HG03354 (cell line): ENCODE results near the gene C8B.

ENCODE experiments used
- ATAC-seq: cut with Tn5 transposase; IDR thresholded peaks from one replicate; pipeline ENCODE4 v1.9.1; 2021; ENCODE audit warnings: mild to moderate bottlenecking; ENCODE audit not compliant: unreplicated experiment, poor library complexity, severe bottlenecking

The C8B gene

GRCh38 chr1:56965916-56966697, at the start of gene C8B:
Gene C8B, minus strand, starts transcription at chr1:56966015. Its CDS starts 67 bp downstream, at chr1:56965948.
- no peak for ATAC-seq

- ATAC-seq = no peak
Measured at GRCh38 chr1:57015071-57015470, 49.3 kb upstream of the C8B start.

GRCh38 chr1:57013522-57013921, 47.7 kb upstream of the C8B start:
- ATAC-seq = no peak

GRCh38 chr1:57012315-57012714, 46.5 kb upstream of the C8B start:
- ATAC-seq = no peak

- ATAC-seq = no peak
Measured at GRCh38 chr1:57010511-57010910, 44.7 kb upstream of the C8B start.

GRCh38 chr1:57007948-57008347, 42.1 kb upstream of the C8B start:
- no peak for ATAC-seq

- ATAC-seq = no peak
Measured at GRCh38 chr1:57007472-57007871, 41.7 kb upstream of the C8B start.

GRCh38 chr1:57003398-57004139, 37.8 kb upstream of the C8B start:
- no peak for ATAC-seq

- no peak for ATAC-seq
Measured at GRCh38 chr1:56995414-56996100, 29.7 kb upstream of the C8B start.

GRCh38 chr1:56993475-56993874, 27.7 kb upstream of the C8B start:
- ATAC-seq = no peak

- no peak for ATAC-seq
Measured at GRCh38 chr1:56992318-56993125, 26.7 kb upstream of the C8B start.

GRCh38 chr1:56991576-56991975, 25.8 kb upstream of the C8B start:
- no peak for ATAC-seq

- ATAC-seq = no peak
Measured at GRCh38 chr1:56986397-56986796, 20.6 kb upstream of the C8B start.

- ATAC-seq = no peak
Measured at GRCh38 chr1:56985857-56986256, 20.0 kb upstream of the C8B start.

GRCh38 chr1:56983484-56983883, 17.7 kb upstream of the C8B start:
- ATAC-seq = no peak

- no peak for ATAC-seq
Measured at GRCh38 chr1:56979986-56980755, 14.4 kb upstream of the C8B start.

GRCh38 chr1:56978819-56979218, 13.0 kb upstream of the C8B start:
- no peak for ATAC-seq

- no peak for ATAC-seq
Measured at GRCh38 chr1:56977910-56978309, 12.1 kb upstream of the C8B start.

- no peak for ATAC-seq
Measured at GRCh38 chr1:56975446-56975845, 9.6 kb upstream of the C8B start.
